K562 (cell line): ENCODE measurements around the gene GNG3. TPM values are rescaled to one million over a fixed set of nuclear protein-coding genes. Genes with fewer than 3 reads are reported as not detected.

Experiments used
- C11orf30 ChIP-seq: fragments of 450-650 bp; IDR thresholded peaks from 2 replicates; pipeline ENCODE4 v1.6.1; 2016; ENCODE audit warnings: low read depth, mild to moderate bottlenecking
- CEBPG ChIP-seq, 3 experiments: fragments of 200-800 bp in 1 of 3; sonication (Bioruptor generic) in 1 of 3; sonication (generic) in 1 of 3; formaldehyde crosslinking in 1 of 3; IDR thresholded peaks in 2 of 3; conservative IDR thresholded peaks in 1 of 3; 2 replicates each; pipeline versions ENCODE4 v1.6.1 to v1.8.0; 2016 to 2022; ENCODE audit warnings: missing compliant biosample characterization in 2 of 3, missing genetic modification characterization in 2 of 3, mild to moderate bottlenecking in 1 of 3, missing genetic modification reagents in 1 of 3
- CREBBP ChIP-seq: IDR thresholded peaks from one replicate; pipeline ENCODE4 v1.6.1; 2012; ENCODE audit warnings: low read depth, mild to moderate bottlenecking, control low read depth, inconsistent platforms, low read length
- DPF2 ChIP-seq: fragments of 450-650 bp; IDR thresholded peaks from 2 replicates; pipeline ENCODE4 v1.6.1; 2016
- LARP7 ChIP-seq: fragments of 450-650 bp; IDR thresholded peaks from 2 replicates; pipeline ENCODE4 v1.6.1; 2016
- LEF1 ChIP-seq: fragments of 450-650 bp; IDR thresholded peaks from 2 replicates; pipeline ENCODE4 v1.6.1; 2016; ENCODE audit warnings: mild to moderate bottlenecking
- MAFG ChIP-seq: fragments of 450-650 bp; conservative IDR thresholded peaks from 2 replicates; pipeline ENCODE4 v1.6.1; 2016; ENCODE audit warnings: missing genetic modification characterization, missing compliant biosample characterization
- MTF1 ChIP-seq: fragments of 250-450 bp; sonication (Bioruptor Pico); IDR thresholded peaks from 2 replicates; pipeline ENCODE4 v1.9.0; 2021; ENCODE audit warnings: moderate library complexity, mild to moderate bottlenecking, inconsistent platforms, borderline replicate concordance
- PPARD ChIP-seq: fragments of 250-450 bp; sonication (Bioruptor Pico); IDR thresholded peaks from 2 replicates; pipeline ENCODE4 v1.8.0; 2022; ENCODE audit warnings: inconsistent platforms, mild to moderate bottlenecking, moderate library complexity
- SIN3B ChIP-seq: fragments of 450-650 bp; IDR thresholded peaks from 2 replicates; pipeline ENCODE4 v1.6.1; 2017; ENCODE audit warnings: low read depth, mild to moderate bottlenecking, moderate library complexity
- ZBTB7A ChIP-seq: IDR thresholded peaks from 2 replicates; pipeline ENCODE4 v1.6.1; 2011; ENCODE audit warnings: low read depth, mild to moderate bottlenecking, low read length, moderate library complexity, borderline replicate concordance; ENCODE audit not compliant: control insufficient read depth
- polyA plus RNA-seq, 8 experiments: library from polyadenylated mRNA; depleted of rRNA in 4 of 8; stranded (reverse) in 5 of 8; unstranded in 3 of 8; fragments of >200 nt; fragmentation: Nextera tagmentation in 2 of 8; fragmentation: Illumina TruSeq in 1 of 8; extraction: Ambion mirVana in 2 of 8; extraction: Trizol in 1 of 8; gene quantifications; 2 replicates each; pipeline versions ENCODE4 v1.2.1 to v1.2.3, GENCODE V29; 2011 to 2014; ENCODE audit warnings: inconsistent platforms in 1 of 8, missing spikeins in 1 of 8
- total RNA-seq, 7 experiments: library from RNA; depleted of rRNA in 6 of 7; stranded (reverse); fragments of >200 nt in 6 of 7; fragmentation: Illumina TruSeq in 2 of 7; extraction: Trizol in 2 of 7; gene quantifications; 2 replicates each; pipeline versions ENCODE4 v1.2.1 to v1.2.3, GENCODE V29; 2011 to 2021; ENCODE audit warnings: low replicate concordance in 1 of 7
- TF ChIP-seq, protein P1 (sequence below), 3 experiments: fragments of 200-800 bp in 1 of 3; sonication (Bioruptor generic) in 1 of 3; sonication (generic) in 1 of 3; formaldehyde crosslinking in 1 of 3; IDR thresholded peaks; 2 replicates each; pipeline versions ENCODE4 v1.6.1 to v1.8.0; 2016 to 2022; ENCODE audit warnings: mild to moderate bottlenecking in 2 of 3, missing compliant biosample characterization in 2 of 3, missing genetic modification characterization in 2 of 3, missing genetic modification reagents in 1 of 3
- TF ChIP-seq, protein P2 (sequence below), 3 experiments: fragments of 200-800 bp in 1 of 3; fragments of 250-450 bp in 1 of 3; fragments of 450-650 bp in 1 of 3; sonication (Bioruptor Pico) in 1 of 3; sonication (Bioruptor generic) in 1 of 3; formaldehyde crosslinking in 1 of 3; IDR thresholded peaks; 2 replicates each; pipeline versions ENCODE4 v1.6.1 to v1.8.0; 2016 to 2022; ENCODE audit warnings: mild to moderate bottlenecking in 2 of 3, missing genetic modification characterization in 2 of 3, missing compliant biosample characterization in 1 of 3, moderate library complexity in 1 of 3
- TF ChIP-seq, protein P3 (sequence below), 2 experiments: fragments of 450-650 bp in 1 of 2; sonication (generic) in 1 of 2; formaldehyde crosslinking in 1 of 2; IDR thresholded peaks in 1 of 2; conservative IDR thresholded peaks in 1 of 2; 2 replicates each; pipeline versions ENCODE4 v1.6.1 to v1.8.1; 2016 to 2023; ENCODE audit warnings: mild to moderate bottlenecking in 2 of 2, moderate library complexity in 2 of 2, inconsistent platforms in 1 of 2, missing genetic modification reagents in 1 of 2
- TF ChIP-seq, protein P4 (sequence below): IDR thresholded peaks from 3 replicates; pipeline ENCODE4 v1.6.1; 2011; ENCODE audit warnings: borderline replicate concordance, mild to moderate bottlenecking; ENCODE audit not compliant: insufficient read length, insufficient read depth
- TF ChIP-seq, protein P5 (sequence below): fragments of 450-650 bp; IDR thresholded peaks from 2 replicates; pipeline ENCODE4 v1.6.1; 2014; ENCODE audit warnings: low read depth, mild to moderate bottlenecking, moderate library complexity, borderline replicate concordance
- TF ChIP-seq, protein P6 (sequence below): sonication (generic); formaldehyde crosslinking; IDR thresholded peaks from 2 replicates; pipeline ENCODE4 v1.8.1; 2022; ENCODE audit warnings: missing genetic modification reagents

Gene GNG3
- total and polyA plus RNA-seq, 9 of the 15 experiments (the other 6 are each of a cell fraction or from before 2014, with no cell fraction given): 0.07 TPM; not detected in 8

DNA sequence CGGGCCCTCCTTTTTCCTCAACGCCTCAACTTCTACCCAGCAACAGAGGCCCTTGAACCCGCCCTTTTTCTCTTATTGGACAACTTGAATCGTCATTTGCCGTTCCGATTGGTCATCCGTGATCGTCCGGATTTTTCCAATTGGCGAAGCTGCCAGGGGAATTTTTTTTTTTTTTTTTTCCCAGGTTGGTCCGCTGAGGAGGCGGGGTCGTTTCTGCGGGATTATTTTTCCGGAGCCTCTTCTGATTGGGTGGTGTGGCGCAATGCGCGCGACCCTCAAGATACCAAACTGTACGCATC, 20.3 kb downstream of the GNG3 start (continued):
- TF ChIP-seq, protein P1, sequence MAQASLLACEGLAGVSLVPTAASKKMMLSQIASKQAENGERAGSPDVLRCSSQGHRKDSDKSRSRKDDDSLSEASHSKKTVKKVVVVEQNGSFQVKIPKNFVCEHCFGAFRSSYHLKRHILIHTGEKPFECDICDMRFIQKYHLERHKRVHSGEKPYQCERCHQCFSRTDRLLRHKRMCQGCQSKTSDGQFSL (CRISPR knock-in tag; IDR thresholded peaks at IDR 0.05): no peak
- TF ChIP-seq, protein P1 (tag; IDR thresholded peaks at IDR 0.05): no peak
- TF ChIP-seq, protein P2, sequence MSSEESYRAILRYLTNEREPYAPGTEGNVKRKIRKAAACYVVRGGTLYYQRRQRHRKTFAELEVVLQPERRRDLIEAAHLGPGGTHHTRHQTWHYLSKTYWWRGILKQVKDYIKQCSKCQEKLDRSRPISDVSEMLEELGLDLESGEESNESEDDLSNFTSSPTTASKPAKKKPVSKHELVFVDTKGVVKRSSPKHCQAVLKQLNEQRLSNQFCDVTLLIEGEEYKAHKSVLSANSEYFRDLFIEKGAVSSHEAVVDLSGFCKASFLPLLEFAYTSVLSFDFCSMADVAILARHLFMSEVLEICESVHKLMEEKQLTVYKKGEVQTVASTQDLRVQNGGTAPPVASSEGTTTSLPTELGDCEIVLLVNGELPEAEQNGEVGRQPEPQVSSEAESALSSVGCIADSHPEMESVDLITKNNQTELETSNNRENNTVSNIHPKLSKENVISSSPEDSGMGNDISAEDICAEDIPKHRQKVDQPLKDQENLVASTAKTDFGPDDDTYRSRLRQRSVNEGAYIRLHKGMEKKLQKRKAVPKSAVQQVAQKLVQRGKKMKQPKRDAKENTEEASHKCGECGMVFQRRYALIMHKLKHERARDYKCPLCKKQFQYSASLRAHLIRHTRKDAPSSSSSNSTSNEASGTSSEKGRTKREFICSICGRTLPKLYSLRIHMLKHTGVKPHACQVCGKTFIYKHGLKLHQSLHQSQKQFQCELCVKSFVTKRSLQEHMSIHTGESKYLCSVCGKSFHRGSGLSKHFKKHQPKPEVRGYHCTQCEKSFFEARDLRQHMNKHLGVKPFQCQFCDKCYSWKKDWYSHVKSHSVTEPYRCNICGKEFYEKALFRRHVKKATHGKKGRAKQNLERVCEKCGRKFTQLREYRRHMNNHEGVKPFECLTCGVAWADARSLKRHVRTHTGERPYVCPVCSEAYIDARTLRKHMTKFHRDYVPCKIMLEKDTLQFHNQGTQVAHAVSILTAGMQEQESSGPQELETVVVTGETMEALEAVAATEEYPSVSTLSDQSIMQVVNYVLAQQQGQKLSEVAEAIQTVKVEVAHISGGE (CRISPR knock-in tag; IDR thresholded peaks at IDR 0.05): no peak
- TF ChIP-seq, protein P3, sequence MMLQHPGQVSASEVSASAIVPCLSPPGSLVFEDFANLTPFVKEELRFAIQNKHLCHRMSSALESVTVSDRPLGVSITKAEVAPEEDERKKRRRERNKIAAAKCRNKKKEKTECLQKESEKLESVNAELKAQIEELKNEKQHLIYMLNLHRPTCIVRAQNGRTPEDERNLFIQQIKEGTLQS (IDR thresholded peaks at IDR 0.05): peak; percentile 44; the same call in 1 of the 2 replicates
- TF ChIP-seq, protein P3 (CRISPR knock-in tag; conservative IDR thresholded peaks at IDR 0.05): no peak
- TF ChIP-seq, protein P4, sequence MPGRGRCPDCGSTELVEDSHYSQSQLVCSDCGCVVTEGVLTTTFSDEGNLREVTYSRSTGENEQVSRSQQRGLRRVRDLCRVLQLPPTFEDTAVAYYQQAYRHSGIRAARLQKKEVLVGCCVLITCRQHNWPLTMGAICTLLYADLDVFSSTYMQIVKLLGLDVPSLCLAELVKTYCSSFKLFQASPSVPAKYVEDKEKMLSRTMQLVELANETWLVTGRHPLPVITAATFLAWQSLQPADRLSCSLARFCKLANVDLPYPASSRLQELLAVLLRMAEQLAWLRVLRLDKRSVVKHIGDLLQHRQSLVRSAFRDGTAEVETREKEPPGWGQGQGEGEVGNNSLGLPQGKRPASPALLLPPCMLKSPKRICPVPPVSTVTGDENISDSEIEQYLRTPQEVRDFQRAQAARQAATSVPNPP: no peak
- no peak for TF ChIP-seq CEBPG (CRISPR knock-in tag; IDR thresholded peaks at IDR 0.05)
- TF ChIP-seq CEBPG (tag; conservative IDR thresholded peaks at IDR 0.05 in 1 of 2, IDR thresholded peaks at IDR 0.05 in 1 of 2): peak; percentile 45 to 68; a peak in 2 of 4 replicates
- peak; percentile 30; the same call in 1 of the 2 replicates for TF ChIP-seq DPF2
- TF ChIP-seq, protein P5, sequence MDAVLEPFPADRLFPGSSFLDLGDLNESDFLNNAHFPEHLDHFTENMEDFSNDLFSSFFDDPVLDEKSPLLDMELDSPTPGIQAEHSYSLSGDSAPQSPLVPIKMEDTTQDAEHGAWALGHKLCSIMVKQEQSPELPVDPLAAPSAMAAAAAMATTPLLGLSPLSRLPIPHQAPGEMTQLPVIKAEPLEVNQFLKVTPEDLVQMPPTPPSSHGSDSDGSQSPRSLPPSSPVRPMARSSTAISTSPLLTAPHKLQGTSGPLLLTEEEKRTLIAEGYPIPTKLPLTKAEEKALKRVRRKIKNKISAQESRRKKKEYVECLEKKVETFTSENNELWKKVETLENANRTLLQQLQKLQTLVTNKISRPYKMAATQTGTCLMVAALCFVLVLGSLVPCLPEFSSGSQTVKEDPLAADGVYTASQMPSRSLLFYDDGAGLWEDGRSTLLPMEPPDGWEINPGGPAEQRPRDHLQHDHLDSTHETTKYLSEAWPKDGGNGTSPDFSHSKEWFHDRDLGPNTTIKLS: no peak
- TF ChIP-seq, protein P6, sequence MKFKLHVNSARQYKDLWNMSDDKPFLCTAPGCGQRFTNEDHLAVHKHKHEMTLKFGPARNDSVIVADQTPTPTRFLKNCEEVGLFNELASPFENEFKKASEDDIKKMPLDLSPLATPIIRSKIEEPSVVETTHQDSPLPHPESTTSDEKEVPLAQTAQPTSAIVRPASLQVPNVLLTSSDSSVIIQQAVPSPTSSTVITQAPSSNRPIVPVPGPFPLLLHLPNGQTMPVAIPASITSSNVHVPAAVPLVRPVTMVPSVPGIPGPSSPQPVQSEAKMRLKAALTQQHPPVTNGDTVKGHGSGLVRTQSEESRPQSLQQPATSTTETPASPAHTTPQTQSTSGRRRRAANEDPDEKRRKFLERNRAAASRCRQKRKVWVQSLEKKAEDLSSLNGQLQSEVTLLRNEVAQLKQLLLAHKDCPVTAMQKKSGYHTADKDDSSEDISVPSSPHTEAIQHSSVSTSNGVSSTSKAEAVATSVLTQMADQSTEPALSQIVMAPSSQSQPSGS: no peak
- no peak for TF ChIP-seq MTF1 (CRISPR knock-in tag)
- no peak for TF ChIP-seq C11orf30
- TF ChIP-seq MAFG: no peak
- no peak for TF ChIP-seq PPARD (CRISPR knock-in tag)
- no peak for TF ChIP-seq SIN3B
- TF ChIP-seq LEF1: no peak
- peak; percentile 27; the same call in 1 of the 2 replicates for TF ChIP-seq ZBTB7A
- no peak; the same call in 1 of the 2 replicates for TF ChIP-seq LARP7
- TF ChIP-seq CREBBP: no peak
